Epithelial cell of proximal tubule (primary cell): ENCODE results near the gene ARPC5. TPM values are rescaled to one million over a fixed set of nuclear protein-coding genes. Genes with fewer than 3 reads are reported as not detected.

Experiments
- DNase-seq: peaks from one replicate; pipeline ENCODE4 v3.0.0-alpha.2; 2011; ENCODE audit warnings: low read depth
- H3K4me3 ChIP-seq: 2 replicates; pipeline ENCODE4 v1.5.1; 2011; ENCODE audit warnings: low read depth, mild to moderate bottlenecking, low read length
- CTCF ChIP-seq: conservative IDR thresholded peaks from 2 replicates; pipeline ENCODE4 v1.5.1; 2012; ENCODE audit warnings: low read depth, mild to moderate bottlenecking, low read length
- total RNA-seq: library from RNA; depleted of rRNA; stranded (reverse); fragments of >200 nt; gene quantifications from 2 replicates; pipeline ENCODE4 v1.2.3, GENCODE V29; 2015

The ARPC5 gene
- total RNA-seq, 1 donor from 2014 or later, result 94.4 TPM

- DNase-seq, result no peak
- H3K4me3 ChIP-seq, result no peak overlapping the region
- no peak for TF ChIP-seq CTCF
These were observed 56.7 kb downstream of the ARPC5 start for GRCh38 chr1:183578856-183579255.

GRCh38 chr1:183577897-183578465, 57.6 kb downstream of the ARPC5 start:
- no peak overlapping the region for H3K4me3 ChIP-seq
- no peak for TF ChIP-seq CTCF
- no peak for DNase-seq

- H3K4me3 ChIP-seq, result no peak overlapping the region
- no peak for DNase-seq
- TF ChIP-seq CTCF, result no peak
These were observed 59.0 kb downstream of the ARPC5 start for GRCh38 chr1:183576537-183576936.

GRCh38 chr1:183575606-183576005, 60.0 kb downstream of the ARPC5 start:
- no peak for TF ChIP-seq CTCF
- no peak overlapping the region for H3K4me3 ChIP-seq
- DNase-seq, result no peak

GRCh38 chr1:183572721-183573120, 62.9 kb downstream of the ARPC5 start:
- H3K4me3 ChIP-seq, result no peak overlapping the region
- TF ChIP-seq CTCF, result no peak
- DNase-seq, result no peak

GRCh38 chr1:183571678-183572268, 63.8 kb downstream of the ARPC5 start:
- TF ChIP-seq CTCF, result no peak
- DNase-seq, result no peak
- no peak overlapping the region for H3K4me3 ChIP-seq

Other genes starting within 250 kb of the ARPC5 start
- 0.52 and 0.65 TPM in 2 replicates for gene NMNAT2, start 217.4 kb downstream of the ARPC5 start, total RNA-seq
- 7.0 and 8.5 TPM in 2 replicates for gene SMG7, start 163.3 kb downstream of the ARPC5 start, total RNA-seq
- 25.6 and 32.0 TPM in 2 replicates for gene NCF2, start 45.3 kb downstream of the ARPC5 start, total RNA-seq
- gene APOBEC4, start 17.5 kb upstream of the ARPC5 start, total RNA-seq, result not detected in 2 replicates
- gene RGL1, start 169.3 kb upstream of the ARPC5 start, total RNA-seq, result 1.6 and 2.8 TPM in 2 replicates